H1 (cell line): ENCODE data around the gene LIFR. TPM values are rescaled to one million over a fixed set of nuclear protein-coding genes. Genes with fewer than 3 reads are reported as not detected.

Experiments used
- ATF2 ChIP-seq: IDR thresholded peaks from 2 replicates; pipeline ENCODE4 v1.6.1; 2012; ENCODE audit warnings: low read length, inconsistent platforms
- CHD1 ChIP-seq: IDR thresholded peaks from 2 replicates; pipeline ENCODE4 v1.6.1; 2012; ENCODE audit warnings: low read depth, low read length, improper control_type of control experiment
- EZH2 ChIP-seq: fragments of 200-600 bp; sonication (generic); IDR thresholded peaks from 2 replicates; pipeline ENCODE4 v1.7.1; 2012; ENCODE audit warnings: low read depth, mild to moderate bottlenecking, moderate library complexity, low read length, inconsistent platforms; ENCODE audit not compliant: severe bottlenecking
- GTF2F1 ChIP-seq: IDR thresholded peaks from 2 replicates; pipeline ENCODE4 v1.6.1; 2012; ENCODE audit warnings: low read depth, low read length, improper control_type of control experiment, borderline replicate concordance
- JUN ChIP-seq: IDR thresholded peaks from 2 replicates; pipeline ENCODE4 v1.6.1; 2011; ENCODE audit warnings: low read depth, mild to moderate bottlenecking, improper control_type of control experiment, low read length
- JUND ChIP-seq: IDR thresholded peaks from 2 replicates; pipeline ENCODE4 v1.6.1; 2011; ENCODE audit warnings: mild to moderate bottlenecking, improper control_type of control experiment, low read length
- SIRT6 ChIP-seq: IDR thresholded peaks from one replicate; pipeline ENCODE4 v1.7.1; 2012; ENCODE audit warnings: low read length, inconsistent platforms
- SIX5 ChIP-seq: IDR thresholded peaks from 2 replicates; pipeline ENCODE4 v1.6.1; 2011; ENCODE audit warnings: mild to moderate bottlenecking, low read depth, low read length
- polyA plus RNA-seq, 7 experiments: library from polyadenylated mRNA; depleted of rRNA in 3 of 7; stranded (reverse) in 5 of 7; unstranded in 2 of 7; fragments of >200 nt in 5 of 7; fragments of 200-250 nt in 2 of 7; gene quantifications; 1 replicate in 5 of 7; 2 replicates in 1 of 7; 4 replicates in 1 of 7; pipeline versions ENCODE4 v1.2.1 to v1.2.3, GENCODE V29; 2011 to 2013; ENCODE audit warnings: missing spikeins in 2 of 7, mixed read lengths in 2 of 7
- total RNA-seq: library from RNA; stranded (reverse); fragmentation: NEBNext Ultra II Directional; extraction: Animal tissue kit (Norgen Biotek cat#: 25700); gene quantifications from 2 replicates; pipeline ENCODE4 v1.2.1, GENCODE V29; 2021

Gene LIFR
- total and polyA plus RNA-seq, 2 of the 8 experiments (the other 6 are each of a cell fraction or from before 2014, with no cell fraction given) = 2.0 to 18.9 TPM

- TF ChIP-seq ATF2 (no peak), SIX5 (no peak), JUN (no peak), EZH2 (no peak), SIRT6 (no peak), CHD1 (no peak), JUND (no peak), GTF2F1 (no peak)
Observed at GRCh38 chr5:38527475-38527874, 29.0 kb downstream of the LIFR start (continued).
